Measurements from ENCODE around the gene PTPRM.
A peak's percentile ranks its signal among the peaks of the same experiment; 100 is the strongest.
"Not testable (repeated sequence)": the region's sequence is repeated elsewhere in the genome, so short reads cannot be mapped to it uniquely, and the experiment has no call there.

The PTPRM gene

GRCh38 chr18:7958081-7958896 lies 391.2 kb downstream of the PTPRM start:
- H3K4me3 ChIP-seq (replicated peaks in 1 of 2; ENCODE audit: low read depth in 2 of 2, low read length in 2 of 2), result peak overlapping the region in 1 of 2 donors; percentile 35
- TF ChIP-seq CTCF (IDR thresholded peaks at IDR 0.05; ENCODE audit: low read depth, low read length), result no peak
- peak in 1 of 2 donors; percentile 49 for DNase-seq (ENCODE audit: low read depth in 2 of 2)

GRCh38 chr18:7958897-7959146 lies 391.7 kb downstream of the PTPRM start:
- no peak for DNase-seq (ENCODE audit: low read depth in 2 of 2)
- no peak for TF ChIP-seq CTCF (IDR thresholded peaks at IDR 0.05; ENCODE audit: low read depth, low read length)
- H3K4me3 ChIP-seq (replicated peaks in 1 of 2; ENCODE audit: low read depth in 2 of 2, low read length in 2 of 2), result peak overlapping the region in 1 of 2 donors; percentile 35

- H3K4me3 ChIP-seq (replicated peaks in 1 of 2; ENCODE audit: low read depth in 2 of 2, low read length in 2 of 2), result not testable (repeated sequence)
Observed at GRCh38 chr18:7966682-7967081, 399.6 kb downstream of the PTPRM start.

GRCh38 chr18:7974200-7974874 lies 407.2 kb downstream of the PTPRM start:
- TF ChIP-seq CTCF (IDR thresholded peaks at IDR 0.05; ENCODE audit: low read depth, low read length), result no peak
- no peak for DNase-seq (ENCODE audit: low read depth in 2 of 2)
- no peak overlapping the region for H3K4me3 ChIP-seq (replicated peaks in 1 of 2; ENCODE audit: low read depth in 2 of 2, low read length in 2 of 2)

More at GRCh38 chr18:7966682-7967081, 399.6 kb downstream of the PTPRM start:
- DNase-seq (ENCODE audit: low read depth in 2 of 2), result not testable (repeated sequence)

GRCh38 chr18:7977897-7978296 lies 410.8 kb downstream of the PTPRM start:
- TF ChIP-seq CTCF (IDR thresholded peaks at IDR 0.05; ENCODE audit: low read depth, low read length), result no peak
- H3K4me3 ChIP-seq (replicated peaks in 1 of 2; ENCODE audit: low read depth in 2 of 2, low read length in 2 of 2), result no peak overlapping the region
- DNase-seq (ENCODE audit: low read depth in 2 of 2), result no peak

GRCh38 chr18:7978834-7979233 lies 411.7 kb downstream of the PTPRM start:
- TF ChIP-seq CTCF (IDR thresholded peaks at IDR 0.05; ENCODE audit: low read depth, low read length), result no peak
- no peak overlapping the region for H3K4me3 ChIP-seq (replicated peaks in 1 of 2; ENCODE audit: low read depth in 2 of 2, low read length in 2 of 2)
- DNase-seq (ENCODE audit: low read depth in 2 of 2), result no peak

GRCh38 chr18:7979714-7980113 lies 412.6 kb downstream of the PTPRM start:
- no peak for TF ChIP-seq CTCF (IDR thresholded peaks at IDR 0.05; ENCODE audit: low read depth, low read length)

More at GRCh38 chr18:7979714-7980113, 412.6 kb downstream of the PTPRM start:
- H3K4me3 ChIP-seq (replicated peaks in 1 of 2; ENCODE audit: low read depth in 2 of 2, low read length in 2 of 2), result no peak overlapping the region
- DNase-seq (ENCODE audit: low read depth in 2 of 2), result no peak
